GM19351 (cell line): ENCODE data around the gene CRB3.
A peak's percentile ranks its signal among the peaks of the same experiment; 100 is the strongest.

Experiments
- ATAC-seq: cut with Tn5 transposase; IDR thresholded peaks from one replicate; pipeline ENCODE4 v1.9.1; 2021; ENCODE audit warnings: mild to moderate bottlenecking, moderate library complexity; ENCODE audit not compliant: unreplicated experiment

Gene CRB3

GRCh38 chr19:6431891-6432290, 32.2 kb upstream of the CRB3 start:
- no peak for ATAC-seq

- no peak for ATAC-seq
These were observed 30.9 kb upstream of the CRB3 start for GRCh38 chr19:6433165-6433564.

DNA sequence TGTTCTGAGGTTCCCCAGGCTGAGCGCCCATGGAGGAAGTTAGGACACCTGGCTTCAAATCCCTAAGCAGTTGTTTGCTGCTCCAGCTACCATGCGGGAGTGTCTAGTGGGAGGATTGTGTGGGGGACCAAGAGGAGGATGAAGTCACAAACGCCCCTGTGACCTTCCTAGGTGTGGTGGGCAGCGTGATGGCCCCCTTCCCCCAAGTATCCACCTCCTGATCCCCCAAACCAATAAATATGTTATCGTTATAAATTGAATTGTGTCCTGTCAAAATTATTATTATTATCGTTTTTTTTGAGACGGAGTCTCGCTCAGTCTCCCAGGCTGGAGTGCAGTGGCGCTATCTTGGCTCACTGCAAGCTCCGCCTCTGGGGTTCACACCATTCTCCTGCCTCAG, 30.4 kb upstream of the CRB3 start, which contains the start of gene SLC25A41:
SLC25A41 (minus strand) TSS at position 101 of the 400 bp plus-strand sequence; CDS start at position 31, 70 bp downstream.
- ATAC-seq: no peak

DNA sequence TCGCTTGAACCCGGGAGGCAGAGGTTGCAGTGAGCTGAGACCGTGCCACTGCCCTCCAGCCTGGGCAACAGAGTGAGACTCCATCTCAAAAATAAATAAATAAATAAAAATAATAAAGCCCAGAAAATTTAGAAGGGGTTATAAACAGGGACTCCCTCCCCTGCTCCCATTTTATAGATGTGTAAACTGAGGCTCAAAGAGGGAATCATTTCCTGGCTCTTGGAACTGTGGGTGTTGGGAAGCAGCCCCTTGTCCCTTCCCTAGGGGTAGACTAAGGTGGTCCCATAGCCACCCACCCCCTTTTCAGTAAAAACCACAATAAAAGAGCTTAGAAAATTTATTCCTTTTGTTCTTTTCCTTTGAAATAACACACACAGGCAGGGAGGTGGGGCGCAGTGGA, 24.3 kb upstream of the CRB3 start:
- ATAC-seq: no peak

- no peak for ATAC-seq
These were observed 23.2 kb upstream of the CRB3 start for GRCh38 chr19:6440905-6441304.

DNA sequence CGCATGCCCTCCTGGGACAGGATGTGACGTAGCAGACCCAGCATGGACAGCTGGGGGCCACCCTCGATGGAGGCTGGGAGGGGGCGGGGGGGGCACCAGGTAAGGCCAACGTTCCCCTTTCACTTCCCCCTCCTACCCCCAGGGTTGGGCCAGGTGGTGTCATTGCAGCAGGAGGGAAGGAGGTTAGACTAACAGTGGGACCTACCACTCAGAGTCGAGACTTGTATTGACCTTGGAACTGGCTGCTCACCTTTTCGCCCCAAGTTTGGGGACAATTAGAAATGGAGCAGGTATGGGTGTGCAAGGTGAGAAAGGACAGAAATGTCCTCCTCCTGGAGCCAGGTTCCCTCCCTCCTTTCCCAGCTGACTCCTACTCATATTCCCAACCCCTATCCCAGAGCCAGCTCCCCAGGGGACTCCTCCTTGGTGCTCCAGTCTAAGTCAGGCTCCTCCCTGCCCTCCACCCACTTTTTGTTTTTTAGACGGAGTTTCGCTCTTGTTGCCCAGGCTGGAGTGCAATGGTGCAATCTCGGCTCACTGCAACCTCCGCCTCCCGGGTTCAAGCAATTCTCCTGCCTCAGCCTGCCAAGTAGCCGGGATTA, 21.9 kb upstream of the CRB3 start:
- ATAC-seq: no peak

- no peak for ATAC-seq
These were observed 20.1 kb upstream of the CRB3 start for GRCh38 chr19:6443986-6444385.

GRCh38 chr19:6446452-6446851, 17.6 kb upstream of the CRB3 start:
- no peak for ATAC-seq

DNA sequence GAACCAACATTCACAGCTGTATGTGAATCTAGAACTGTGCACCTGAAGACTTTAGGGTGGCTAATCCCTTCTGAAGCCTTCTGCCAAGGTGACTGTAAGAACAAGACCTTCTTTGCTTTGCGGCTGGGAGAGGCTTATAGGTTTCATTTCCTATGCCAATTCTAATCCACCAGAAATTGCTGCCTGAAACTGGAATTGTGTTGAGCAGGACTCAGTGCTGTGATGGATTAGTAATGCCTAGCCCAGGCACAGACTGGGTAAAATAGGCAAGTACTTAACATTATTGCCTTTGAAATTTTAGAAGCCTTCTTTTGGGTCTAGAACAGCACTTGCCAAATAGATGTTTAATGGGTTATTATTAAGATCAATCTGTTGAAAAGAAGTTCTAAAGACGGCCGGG, 16.0 kb upstream of the CRB3 start:
- no peak for ATAC-seq

- no peak for ATAC-seq
These were observed 13.9 kb upstream of the CRB3 start for GRCh38 chr19:6450166-6450565.

DNA sequence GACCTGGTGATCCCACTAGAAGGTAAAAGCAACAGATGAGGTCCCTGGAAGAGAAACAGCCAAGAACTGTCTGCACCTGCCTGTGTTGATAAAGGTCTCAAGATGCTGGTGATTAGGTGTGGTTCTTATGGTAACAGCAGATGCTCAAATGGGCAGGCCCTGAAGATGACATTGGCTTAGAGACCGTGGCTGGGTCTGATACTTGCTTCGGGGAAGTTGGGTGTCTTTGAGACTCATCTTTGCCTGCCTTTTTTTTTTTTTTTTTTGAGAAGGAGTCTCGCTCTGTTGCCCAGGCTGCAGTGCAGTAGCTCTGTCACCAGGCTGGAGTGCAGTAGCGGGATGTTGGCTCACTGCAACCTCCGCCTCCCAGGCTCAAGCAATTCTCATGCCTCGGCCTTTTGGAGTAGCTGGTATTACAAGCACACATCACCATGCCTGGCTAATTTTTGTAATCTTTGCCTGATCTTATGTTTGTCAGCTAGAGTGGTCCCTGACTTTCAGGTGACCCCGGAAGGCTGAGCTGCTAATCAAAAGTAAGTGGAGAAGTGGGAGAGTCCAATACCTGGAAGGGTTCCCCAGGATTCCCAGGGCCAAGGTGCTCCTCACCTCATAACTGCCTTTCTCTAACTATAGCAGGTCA, 12.4 kb upstream of the CRB3 start:
- no peak for ATAC-seq

DNA sequence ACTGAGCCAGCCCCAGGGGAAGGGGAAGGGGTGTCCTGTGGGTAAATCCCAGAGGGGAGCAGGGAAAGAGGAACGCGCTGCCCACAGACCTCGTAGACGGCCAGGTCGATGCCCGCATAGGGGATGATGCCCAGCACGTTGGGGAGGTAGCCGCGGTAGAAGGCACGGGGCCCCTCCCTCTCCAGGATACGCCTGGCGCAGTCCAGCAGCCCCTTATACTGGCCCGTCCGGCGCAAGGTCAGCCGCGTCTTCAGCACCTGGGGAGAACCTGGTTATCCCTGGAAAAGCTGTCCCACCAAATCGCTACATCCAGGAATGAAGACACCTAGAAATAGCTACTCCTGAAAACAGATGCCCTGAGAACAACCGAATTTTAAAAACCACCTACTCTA, 11.9 kb upstream of the CRB3 start:
- no peak for ATAC-seq

- no peak for ATAC-seq
These were observed 11.2 kb upstream of the CRB3 start for GRCh38 chr19:6452899-6453298.

GRCh38 chr19:6453951-6454565, 10.0 kb upstream of the CRB3 start:
- no peak for ATAC-seq

GRCh38 chr19:6455924-6456323, 8.1 kb upstream of the CRB3 start:
- ATAC-seq: no peak

GRCh38 chr19:6457958-6458694, 5.9 kb upstream of the CRB3 start:
- ATAC-seq: no peak

- ATAC-seq: no peak
These were observed 5.3 kb upstream of the CRB3 start for GRCh38 chr19:6458695-6459261.

- peak; percentile 29 for ATAC-seq
These were observed 4.6 kb upstream of the CRB3 start, which contains the start of gene SLC25A23 for GRCh38 chr19:6459262-6460098. SLC25A23 (minus strand) TSS chr19:6459792; CDS start chr19:6459628, 164 bp downstream.

DNA sequence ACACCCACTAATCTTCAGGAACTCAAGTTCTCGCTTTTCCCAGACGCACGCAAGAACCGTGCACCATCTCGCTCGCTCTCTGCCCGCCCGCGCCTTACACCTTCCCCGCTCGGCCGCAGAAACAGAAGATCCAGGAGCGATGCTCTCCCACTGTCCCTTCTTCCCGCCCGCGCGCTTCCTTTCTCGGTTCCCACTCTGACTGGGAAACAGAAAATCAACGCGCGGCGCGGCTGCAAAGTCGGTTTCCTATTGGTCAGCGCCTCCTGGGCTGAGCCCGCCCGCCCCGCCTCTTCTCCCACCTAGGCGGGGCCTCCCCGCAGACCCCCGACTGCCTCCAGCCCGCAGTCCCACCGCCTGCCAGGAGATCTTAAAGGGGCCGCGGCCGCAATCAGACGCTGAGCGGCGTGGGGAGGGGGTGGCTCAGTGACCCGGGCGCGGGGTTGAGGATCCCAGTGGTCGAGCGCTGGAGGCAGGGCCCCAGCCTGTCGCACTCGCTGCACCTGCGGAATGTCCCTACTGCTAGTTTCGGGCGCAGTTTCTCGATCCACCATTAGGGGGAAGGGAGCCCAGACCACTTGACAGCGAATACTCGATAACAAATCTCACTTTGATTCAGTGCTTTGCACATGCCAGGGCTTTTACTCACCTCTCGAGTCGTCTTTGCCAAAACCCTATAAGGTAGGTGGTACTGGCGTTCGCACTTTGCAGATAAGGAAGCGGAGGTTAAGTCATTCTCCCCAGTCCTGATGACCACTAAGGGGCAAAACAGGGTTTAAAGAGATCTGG, 3.8 kb upstream of the CRB3 start:
- ATAC-seq: peak; percentile 62

GRCh38 chr19:6465006-6465405, 935 bp downstream of the CRB3 start:
- no peak for ATAC-seq
